BJ (cell line): ENCODE measurements around the gene PAX1. TPM values are rescaled to one million over a fixed set of nuclear protein-coding genes. Genes with fewer than 3 reads are reported as not detected.

ENCODE experiments used
- CTCF ChIA-PET: fragments of 350-600 bp; formaldehyde crosslinking; extraction: SDS; loops from one replicate; lab custom pipeline; 2021; ENCODE audit warnings: antibody characterized with exemption, inconsistent platforms; lab: Yijun Ruan, JAX
- POLR2A ChIA-PET: fragments of 300-600 bp; sonication (Branson Sonifier 250); formaldehyde crosslinking; extraction: SDS; loops from one replicate; lab custom pipeline; 2021; ENCODE audit warnings: antibody characterized with exemption; lab: Charles Lee
- DNase-seq: peaks from one replicate; pipeline ENCODE4 v3.0.0-alpha.2; 2011; ENCODE audit warnings: low read depth
- H3K27me3 ChIP-seq: 2 replicates; pipeline ENCODE4 v1.6.0; 2011; ENCODE audit warnings: low read length; ENCODE audit not compliant: control insufficient read depth, insufficient read depth
- H3K36me3 ChIP-seq: 2 replicates; pipeline ENCODE4 v1.5.1; 2011; ENCODE audit warnings: low read length; ENCODE audit not compliant: control insufficient read depth, insufficient read depth
- H3K4me3 ChIP-seq: 2 replicates; pipeline ENCODE4 v1.5.1; 2011; ENCODE audit warnings: low read depth, mild to moderate bottlenecking, control low read depth, low read length
- CTCF ChIP-seq: IDR thresholded peaks from 2 replicates; pipeline ENCODE4 v1.5.1; 2011; ENCODE audit warnings: low read depth, mild to moderate bottlenecking, control low read depth, inconsistent platforms, low read length, moderate library complexity; ENCODE audit not compliant: insufficient read depth
- polyA plus RNA-seq: library from polyadenylated mRNA; depleted of rRNA; stranded (reverse); fragments of >200 nt; gene quantifications from 2 replicates; pipeline ENCODE4 v1.2.3, GENCODE V29; 2011

The PAX1 gene
- polyA plus RNA-seq, 1 experiment = not detected

- POLR2A ChIA-PET = no interaction called here
Measured at GRCh38 chr20:21681234-21681921, 24.1 kb upstream of the PAX1 start.

GRCh38 chr20:21681922-21682318 is 23.5 kb upstream of the PAX1 start:
- CTCF ChIA-PET = no interaction called here
- Histone ChIP-seq H3K4me3 (no peak overlapping the region), H3K36me3 (no peaks in the 10 kb centered on the region), H3K27me3 (no peaks in the 10 kb centered on the region)
- no peak for TF ChIP-seq CTCF
- DNase-seq = no peak
- POLR2A ChIA-PET = no interaction called here

More at GRCh38 chr20:21681234-21681921, 24.1 kb upstream of the PAX1 start:
- CTCF ChIA-PET = no interaction called here
- H3K27me3 ChIP-seq = no peaks in the 10 kb centered on the region
- no peak for TF ChIP-seq CTCF
- H3K4me3 ChIP-seq = no peak overlapping the region
- no peak for DNase-seq
- no peaks in the 10 kb centered on the region for H3K36me3 ChIP-seq

GRCh38 chr20:21682521-21682954 is 22.9 kb upstream of the PAX1 start:
- Histone ChIP-seq H3K36me3 (no peaks in the 10 kb centered on the region), H3K4me3 (no peak overlapping the region), H3K27me3 (no peaks in the 10 kb centered on the region)
- no peak for TF ChIP-seq CTCF
- ChIA-PET CTCF (no interaction called here), POLR2A (no interaction called here)
- no peak for DNase-seq

GRCh38 chr20:21684671-21685070 is 20.8 kb upstream of the PAX1 start:
- ChIA-PET POLR2A (no interaction called here), CTCF (no interaction called here)
- Histone ChIP-seq H3K36me3 (no peaks in the 10 kb centered on the region), H3K27me3 (no peaks in the 10 kb centered on the region), H3K4me3 (no peak overlapping the region)
- no peak for DNase-seq
- no peak for TF ChIP-seq CTCF

- POLR2A ChIA-PET = no interaction called here
- no peaks in the 10 kb centered on the region for H3K36me3 ChIP-seq
- no peak for DNase-seq
- no peaks in the 10 kb centered on the region for H3K27me3 ChIP-seq
- TF ChIP-seq CTCF = no peak
- CTCF ChIA-PET = interaction anchor here (0.9 kb wide), 1 partner anchor 33 kb away, joined by 3 read pairs; no protein-coding TSS in a partner anchor
- no peak overlapping the region for H3K4me3 ChIP-seq
Measured at GRCh38 chr20:21685981-21686380, 19.5 kb upstream of the PAX1 start.
